ENCODE measurements around the gene EML4.

DNA sequence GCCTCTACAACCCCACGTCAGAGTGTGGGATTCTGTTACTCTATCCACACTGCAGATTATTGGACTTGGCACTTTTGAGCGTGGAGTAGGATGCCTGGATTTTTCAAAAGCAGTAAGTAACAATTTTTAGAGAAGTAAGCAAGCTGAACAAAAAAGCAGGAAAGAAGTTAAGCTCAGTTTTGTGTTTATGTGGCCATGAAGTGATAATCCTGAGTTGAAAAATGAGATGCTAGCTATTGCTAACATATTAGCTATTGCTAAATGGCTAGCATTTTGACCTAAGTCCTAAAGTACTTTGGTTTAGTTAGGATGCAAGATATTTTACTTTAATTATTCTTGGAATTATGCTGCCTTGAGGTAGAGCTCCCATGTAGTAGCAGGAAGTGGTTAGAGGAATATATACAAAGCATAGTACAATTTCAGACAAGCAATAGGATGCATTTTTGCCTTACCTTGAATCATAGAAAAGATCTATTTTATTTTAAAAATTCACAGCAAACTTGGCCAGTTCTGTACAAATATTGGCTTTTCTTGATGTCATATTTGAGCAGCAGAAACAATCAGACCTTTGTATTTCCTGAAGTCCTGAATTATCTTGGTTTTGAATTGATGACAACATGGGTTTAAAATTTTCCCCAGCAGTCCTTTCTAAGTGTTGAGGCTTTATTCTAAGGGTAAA, 117.3 kb downstream of the EML4 start:
- TF ChIP-seq, protein P1, sequence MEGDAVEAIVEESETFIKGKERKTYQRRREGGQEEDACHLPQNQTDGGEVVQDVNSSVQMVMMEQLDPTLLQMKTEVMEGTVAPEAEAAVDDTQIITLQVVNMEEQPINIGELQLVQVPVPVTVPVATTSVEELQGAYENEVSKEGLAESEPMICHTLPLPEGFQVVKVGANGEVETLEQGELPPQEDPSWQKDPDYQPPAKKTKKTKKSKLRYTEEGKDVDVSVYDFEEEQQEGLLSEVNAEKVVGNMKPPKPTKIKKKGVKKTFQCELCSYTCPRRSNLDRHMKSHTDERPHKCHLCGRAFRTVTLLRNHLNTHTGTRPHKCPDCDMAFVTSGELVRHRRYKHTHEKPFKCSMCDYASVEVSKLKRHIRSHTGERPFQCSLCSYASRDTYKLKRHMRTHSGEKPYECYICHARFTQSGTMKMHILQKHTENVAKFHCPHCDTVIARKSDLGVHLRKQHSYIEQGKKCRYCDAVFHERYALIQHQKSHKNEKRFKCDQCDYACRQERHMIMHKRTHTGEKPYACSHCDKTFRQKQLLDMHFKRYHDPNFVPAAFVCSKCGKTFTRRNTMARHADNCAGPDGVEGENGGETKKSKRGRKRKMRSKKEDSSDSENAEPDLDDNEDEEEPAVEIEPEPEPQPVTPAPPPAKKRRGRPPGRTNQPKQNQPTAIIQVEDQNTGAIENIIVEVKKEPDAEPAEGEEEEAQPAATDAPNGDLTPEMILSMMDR (IDR thresholded peaks at IDR 0.05), result no peak
- TF ChIP-seq POLR2A (IDR thresholded peaks at IDR 0.05), result no peak
